Measurements from ENCODE around the gene ATP2C2. TPM values are rescaled to one million over a fixed set of nuclear protein-coding genes. Genes with fewer than 3 reads are reported as not detected.
A peak's percentile ranks its signal among the peaks of the same experiment; 100 is the strongest.

The ATP2C2 gene
- total RNA-seq, 1 donor: under 0.01 TPM

DNA sequence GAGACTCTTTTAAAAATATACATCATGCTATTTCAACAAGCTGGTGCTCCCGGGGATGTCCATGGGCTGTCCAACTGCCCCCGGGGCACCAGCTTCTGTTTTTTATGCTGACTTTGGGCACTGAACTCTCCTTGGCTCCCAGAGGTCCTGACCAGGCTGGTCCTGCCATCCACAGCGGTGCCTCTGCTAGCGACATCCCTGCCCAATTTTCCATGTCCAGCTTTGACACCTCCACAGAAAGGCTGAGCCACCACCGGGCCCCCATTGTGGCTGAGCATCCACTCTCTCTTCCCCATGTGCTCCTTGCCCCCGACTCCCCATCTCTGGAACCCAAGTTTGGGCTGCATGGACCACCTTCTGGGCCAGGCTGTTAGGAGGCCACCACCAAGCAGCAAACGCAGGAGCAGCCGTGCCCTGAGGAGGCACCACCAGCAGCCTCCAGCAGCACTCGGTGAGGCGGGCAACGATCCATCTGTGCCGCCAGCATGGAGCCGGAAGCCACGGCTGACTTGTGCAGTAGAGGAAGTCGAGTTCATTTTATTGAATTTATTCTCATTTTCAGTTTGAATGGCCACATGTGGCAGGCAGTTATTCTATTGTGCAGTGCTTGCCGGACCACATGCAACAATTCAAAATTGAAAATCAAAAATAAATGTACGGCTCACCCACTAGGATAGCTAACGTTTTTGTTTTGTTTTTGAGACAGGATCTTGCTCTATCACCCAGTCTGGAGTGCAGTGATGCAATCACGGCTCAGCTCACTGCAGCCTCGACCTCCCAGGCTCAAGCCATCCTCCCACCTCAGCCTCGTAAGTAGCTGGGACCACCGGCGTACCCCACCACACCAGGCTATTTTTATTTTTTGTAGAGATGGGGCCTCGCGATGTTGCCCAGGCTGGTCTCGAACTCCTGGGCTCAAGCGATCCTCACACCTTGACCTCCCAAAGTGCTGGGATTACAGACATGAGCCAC is 139.0 kb downstream of the ATP2C2 start:
- DNase-seq (ENCODE audit: low read depth in 2 of 3, low spot score in 2 of 3): peak in 1 of 3 donors; percentile 36

- DNase-seq (ENCODE audit: low read depth in 2 of 3, low spot score in 2 of 3): no peak
These were observed 140.2 kb downstream of the ATP2C2 start for GRCh38 chr16:84508502-84508901.

- DNase-seq (ENCODE audit: low read depth in 2 of 3, low spot score in 2 of 3): no peak
These were observed 141.0 kb downstream of the ATP2C2 start for GRCh38 chr16:84509032-84509950.

DNA sequence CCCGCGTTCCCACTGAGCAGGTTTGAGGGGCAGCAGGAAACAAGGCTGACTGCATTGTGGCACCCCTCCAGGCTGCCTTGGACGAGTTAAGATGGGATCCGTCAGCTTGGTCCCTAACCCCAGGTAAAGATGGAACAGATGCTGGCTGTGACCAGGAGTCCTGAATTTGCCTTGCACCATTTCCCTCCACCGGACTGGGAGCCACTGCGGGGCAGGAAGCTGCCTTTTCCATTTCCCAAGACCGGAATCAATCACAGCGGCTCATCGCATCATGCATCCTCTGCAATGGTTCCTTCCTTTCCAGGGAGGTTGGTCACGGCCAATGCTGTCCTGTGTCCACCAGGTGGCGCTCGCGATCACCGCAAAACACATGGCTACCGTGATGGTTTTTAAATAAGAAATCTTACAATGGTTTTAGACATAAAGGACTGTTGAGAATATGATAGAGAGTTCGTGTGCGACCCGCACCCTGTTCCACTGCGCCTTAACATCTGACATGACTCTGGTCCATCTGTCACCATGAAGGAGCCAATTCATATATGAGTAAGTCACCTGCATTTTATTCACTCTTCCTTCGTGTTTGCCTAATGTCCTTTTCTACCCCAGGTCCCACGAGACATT is 143.0 kb downstream of the ATP2C2 start:
- DNase-seq (ENCODE audit: low read depth in 2 of 3, low spot score in 2 of 3): peak; percentile 75 to 85 (median 85)

- no peak for DNase-seq (ENCODE audit: low read depth in 2 of 3, low spot score in 2 of 3)
These were observed 143.5 kb downstream of the ATP2C2 start for GRCh38 chr16:84511831-84512230.

DNA sequence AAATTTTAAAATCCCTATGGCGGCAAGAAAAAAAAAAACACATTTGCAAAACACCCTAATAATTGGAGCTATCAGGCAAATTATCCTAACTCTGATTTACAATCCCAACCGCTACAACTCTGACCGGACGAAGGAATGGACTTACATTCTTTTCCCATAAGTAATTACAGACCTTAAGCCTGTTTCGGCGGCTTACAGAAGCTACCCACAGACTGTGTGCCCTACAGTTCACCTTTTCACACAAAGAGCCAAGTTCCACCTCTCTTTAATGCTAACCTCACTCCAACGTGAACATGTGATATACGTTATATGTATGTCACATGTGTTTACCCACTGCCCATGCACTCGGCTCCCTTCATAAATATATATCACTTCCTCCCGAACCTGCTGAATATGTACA is 144.8 kb downstream of the ATP2C2 start:
- DNase-seq (ENCODE audit: low read depth in 2 of 3, low spot score in 2 of 3): no peak

DNA sequence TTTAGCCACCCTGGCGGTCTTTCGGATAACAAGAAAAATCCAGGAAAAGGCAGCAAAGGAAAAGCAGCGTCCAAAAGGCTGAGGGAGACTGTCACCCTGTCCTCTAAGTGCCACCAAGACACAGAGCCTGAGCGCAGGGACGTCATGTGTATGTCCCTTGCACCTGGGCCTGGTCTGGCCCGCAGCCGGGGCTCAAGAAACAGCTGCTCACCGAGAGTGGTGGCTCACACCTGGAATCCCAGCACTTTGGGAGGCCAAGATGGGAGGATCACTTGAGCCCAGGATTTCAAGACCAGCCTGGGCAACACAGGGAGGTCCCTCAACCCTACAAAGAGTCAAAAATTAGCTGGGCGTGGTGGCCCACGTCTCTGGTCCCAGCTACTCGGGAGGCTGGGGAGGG is 145.3 kb downstream of the ATP2C2 start:
- no peak for DNase-seq (ENCODE audit: low read depth in 2 of 3, low spot score in 2 of 3)

Other genes starting within 250 kb of the ATP2C2 start
- 9.4 TPM for gene HSDL1, start 223.4 kb upstream of the ATP2C2 start, total RNA-seq
- under 0.01 TPM for gene DNAAF1, start 223.2 kb upstream of the ATP2C2 start, total RNA-seq
- gene TAF1C, start 181.5 kb upstream of the ATP2C2 start, total RNA-seq: 45.5 TPM
- gene ADAD2, start 177.4 kb upstream of the ATP2C2 start, total RNA-seq: not detected
- gene KCNG4, start 128.5 kb upstream of the ATP2C2 start, total RNA-seq: not detected
- gene WFDC1, start 73.7 kb upstream of the ATP2C2 start, total RNA-seq: 2.4 TPM
- gene MEAK7, start 136.1 kb downstream of the ATP2C2 start, total RNA-seq: 7.8 TPM
- gene COTL1, start 249.5 kb downstream of the ATP2C2 start, total RNA-seq: 31.8 TPM

All from hematopoietic multipotent progenitor cell (in vitro differentiated cells).